GM23338 (cell line): Measurements from ENCODE around the gene CD300C. TPM values are rescaled to one million over a fixed set of nuclear protein-coding genes. Genes with fewer than 3 reads are reported as not detected.
A peak's percentile ranks its signal among the peaks of the same experiment; 100 is the strongest.

ENCODE experiments used
- ATAC-seq: fragments of 200-7000 bp; cut with Tn5 transposase; 3 replicates; pipeline ENCODE4 v1.9.1; 2020
- DNase-seq: peaks from one replicate; pipeline ENCODE4 v3.0.0-alpha.2; 2015; ENCODE audit warnings: low spot score
- H2AFZ ChIP-seq: fragments of 200-600 bp; sonication (generic); 2 replicates; pipeline ENCODE4 v1.8.0; 2016; ENCODE audit warnings: antibody characterized with exemption, mild to moderate bottlenecking, moderate library complexity
- H3F3A ChIP-seq: fragments of 200-600 bp; sonication (generic); replicated peaks from 2 replicates; pipeline ENCODE4 v1.8.0; 2017; ENCODE audit warnings: antibody characterized with exemption, mixed run types, low read depth
- H3K27ac ChIP-seq: fragments of 200-600 bp; sonication (generic); 2 replicates; pipeline ENCODE4 v1.6.1; 2016; ENCODE audit warnings: low read depth
- H3K27me3 ChIP-seq: fragments of 200-600 bp; sonication (generic); 2 replicates; pipeline ENCODE4 v1.8.0; 2016; ENCODE audit warnings: mild to moderate bottlenecking, mixed run types, moderate library complexity; ENCODE audit not compliant: insufficient read depth
- H3K36me3 ChIP-seq: fragments of 200-600 bp; sonication (generic); 2 replicates; pipeline ENCODE4 v1.8.0; 2016; ENCODE audit warnings: mild to moderate bottlenecking; ENCODE audit not compliant: insufficient read depth
- H3K4me1 ChIP-seq: fragments of 200-600 bp; sonication (generic); 2 replicates; pipeline ENCODE4 v1.8.0; 2016; ENCODE audit warnings: mild to moderate bottlenecking, moderate library complexity; ENCODE audit not compliant: insufficient read depth
- H3K4me2 ChIP-seq: fragments of 200-600 bp; sonication (generic); 2 replicates; pipeline ENCODE4 v1.7.1; 2017; ENCODE audit warnings: mixed run types
- H3K4me3 ChIP-seq: fragments of 200-600 bp; sonication (generic); 2 replicates; pipeline ENCODE4 v1.6.1; 2016; ENCODE audit warnings: mixed run types
- H3K79me2 ChIP-seq: fragments of 200-600 bp; sonication (generic); replicated peaks from 2 replicates; pipeline ENCODE4 v1.8.0; 2017; ENCODE audit warnings: mild to moderate bottlenecking; ENCODE audit not compliant: insufficient read depth
- H3K9me2 ChIP-seq: fragments of 200-600 bp; sonication (generic); 2 replicates; pipeline ENCODE4 v1.8.0; 2017; ENCODE audit not compliant: insufficient read depth
- H4K20me1 ChIP-seq: fragments of 200-600 bp; sonication (generic); replicated peaks from 2 replicates; pipeline ENCODE4 v1.8.0; 2017; ENCODE audit warnings: mild to moderate bottlenecking; ENCODE audit not compliant: insufficient read depth
- H3K27ac Mint-ChIP-seq: 2 replicates; pipeline ENCODE4 v1.8.0; 2020; ENCODE audit warnings: inconsistent platforms, mild to moderate bottlenecking, moderate library complexity, mixed read lengths
- H3K27me3 Mint-ChIP-seq: 3 replicates; pipeline ENCODE4 v1.8.0; 2022; ENCODE audit warnings: low read depth, mild to moderate bottlenecking, moderate library complexity, mixed read lengths, inconsistent platforms; ENCODE audit not compliant: insufficient read depth, poor library complexity
- H3K36me3 Mint-ChIP-seq: 3 replicates; pipeline ENCODE4 v1.8.0; 2021; ENCODE audit warnings: low read depth, mild to moderate bottlenecking, inconsistent platforms, moderate library complexity, mixed read lengths
- H3K4me1 Mint-ChIP-seq: 3 replicates; pipeline ENCODE4 v1.8.0; 2020; ENCODE audit warnings: mild to moderate bottlenecking, inconsistent platforms, mixed read lengths
- H3K4me3 Mint-ChIP-seq: 3 replicates; pipeline ENCODE4 v1.8.0; 2021; ENCODE audit warnings: moderate library complexity, mild to moderate bottlenecking, inconsistent platforms, mixed read lengths
- H3K9me3 Mint-ChIP-seq: 3 replicates; pipeline ENCODE4 v1.8.0; 2020; ENCODE audit warnings: moderate library complexity, mild to moderate bottlenecking, inconsistent platforms, mixed read lengths
- CREB1 ChIP-seq: fragments of 250-450 bp; sonication (Bioruptor Pico); IDR thresholded peaks from 2 replicates; pipeline ENCODE4 v1.5.0; 2020; ENCODE audit warnings: low read depth, mild to moderate bottlenecking, moderate library complexity
- EZH2phosphoT487 ChIP-seq: fragments of 200-600 bp; sonication (generic); IDR thresholded peaks from one replicate; pipeline ENCODE4 v1.8.1; 2018; ENCODE audit warnings: antibody characterized with exemption; ENCODE audit not compliant: unreplicated experiment
- STAT1 ChIP-seq: IDR thresholded peaks from one replicate; pipeline ENCODE4 v1.6.1; 2016; ENCODE audit warnings: antibody characterized with exemption; ENCODE audit not compliant: unreplicated experiment
- polyA plus RNA-seq: library from polyadenylated mRNA; unstranded; fragments of >200 nt; fragmentation: Nextera tagmentation; extraction: Ambion mirVana; gene quantifications from 2 replicates; pipeline ENCODE4 v1.2.1, GENCODE V29; 2016
- total RNA-seq: library from RNA; depleted of rRNA; stranded (reverse); fragments of >200 nt; shearing (Covaris generic); gene quantifications from 2 replicates; pipeline ENCODE4 v1.2.3, GENCODE V29; 2014
- TF ChIP-seq, protein P1 (sequence below): IDR thresholded peaks from 2 replicates; pipeline ENCODE4 v1.6.1; 2016; ENCODE audit warnings: antibody characterized with exemption
- TF ChIP-seq, protein P2 (sequence below): fragments of 250-450 bp; sonication (Bioruptor Pico); IDR thresholded peaks from 2 replicates; pipeline ENCODE4 v1.5.0; 2020; ENCODE audit warnings: mild to moderate bottlenecking, moderate library complexity

CD300C gene
- total and polyA plus RNA-seq, 2 experiments from 2014 or later = not detected

DNA sequence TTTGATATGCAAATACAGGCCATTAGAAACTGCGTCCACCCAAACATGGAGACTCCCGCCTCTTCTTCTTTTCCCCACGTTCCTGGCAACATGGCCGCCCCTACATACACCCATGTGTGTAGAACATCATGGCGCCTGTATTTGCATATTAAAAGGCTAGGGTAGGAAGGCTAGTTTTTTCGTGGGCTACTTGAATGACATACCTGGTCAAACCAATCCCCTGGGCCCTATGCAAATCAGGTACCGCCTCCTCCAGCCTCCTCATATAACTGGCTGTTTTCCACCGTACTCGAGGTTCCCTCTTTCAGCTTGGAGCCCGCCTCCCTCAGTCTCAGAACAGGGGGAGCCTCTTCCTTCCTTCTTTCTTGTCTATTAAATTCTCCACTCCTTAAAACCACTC is 13.8 kb downstream of the CD300C start:
- Mint-ChIP-seq H3K9me3 (no peaks in the 10 kb centered on the region; the same call in 2 of the 3 replicates), H3K4me1 (peaks cover 4% of the 10 kb centered on the region), H3K36me3 (no peaks in the 10 kb centered on the region), H3K27ac (no peak overlapping the region), H3K27me3 (peaks cover 10% of the 10 kb centered on the region), H3K4me3 (no peak overlapping the region)
- DNase-seq (peak; percentile 86), ATAC-seq (peak; percentile 85)
- H3K27me3 ChIP-seq = no peaks in the 10 kb centered on the region
- no peaks in the 10 kb centered on the region for H3K36me3 ChIP-seq
- no peaks in the 10 kb centered on the region for H3K4me1 ChIP-seq
- no peaks in the 10 kb centered on the region for H3K79me2 ChIP-seq
- H3K4me3 ChIP-seq = no peak overlapping the region
- no peaks in the 10 kb centered on the region for H3F3A ChIP-seq
- no peak overlapping the region for H2AFZ ChIP-seq
- H4K20me1 ChIP-seq = no peaks in the 10 kb centered on the region
- TF ChIP-seq, protein P1, sequence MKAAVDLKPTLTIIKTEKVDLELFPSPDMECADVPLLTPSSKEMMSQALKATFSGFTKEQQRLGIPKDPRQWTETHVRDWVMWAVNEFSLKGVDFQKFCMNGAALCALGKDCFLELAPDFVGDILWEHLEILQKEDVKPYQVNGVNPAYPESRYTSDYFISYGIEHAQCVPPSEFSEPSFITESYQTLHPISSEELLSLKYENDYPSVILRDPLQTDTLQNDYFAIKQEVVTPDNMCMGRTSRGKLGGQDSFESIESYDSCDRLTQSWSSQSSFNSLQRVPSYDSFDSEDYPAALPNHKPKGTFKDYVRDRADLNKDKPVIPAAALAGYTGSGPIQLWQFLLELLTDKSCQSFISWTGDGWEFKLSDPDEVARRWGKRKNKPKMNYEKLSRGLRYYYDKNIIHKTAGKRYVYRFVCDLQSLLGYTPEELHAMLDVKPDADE = no peak
- TF ChIP-seq EZH2phosphoT487 = no peak
- TF ChIP-seq, protein P2, sequence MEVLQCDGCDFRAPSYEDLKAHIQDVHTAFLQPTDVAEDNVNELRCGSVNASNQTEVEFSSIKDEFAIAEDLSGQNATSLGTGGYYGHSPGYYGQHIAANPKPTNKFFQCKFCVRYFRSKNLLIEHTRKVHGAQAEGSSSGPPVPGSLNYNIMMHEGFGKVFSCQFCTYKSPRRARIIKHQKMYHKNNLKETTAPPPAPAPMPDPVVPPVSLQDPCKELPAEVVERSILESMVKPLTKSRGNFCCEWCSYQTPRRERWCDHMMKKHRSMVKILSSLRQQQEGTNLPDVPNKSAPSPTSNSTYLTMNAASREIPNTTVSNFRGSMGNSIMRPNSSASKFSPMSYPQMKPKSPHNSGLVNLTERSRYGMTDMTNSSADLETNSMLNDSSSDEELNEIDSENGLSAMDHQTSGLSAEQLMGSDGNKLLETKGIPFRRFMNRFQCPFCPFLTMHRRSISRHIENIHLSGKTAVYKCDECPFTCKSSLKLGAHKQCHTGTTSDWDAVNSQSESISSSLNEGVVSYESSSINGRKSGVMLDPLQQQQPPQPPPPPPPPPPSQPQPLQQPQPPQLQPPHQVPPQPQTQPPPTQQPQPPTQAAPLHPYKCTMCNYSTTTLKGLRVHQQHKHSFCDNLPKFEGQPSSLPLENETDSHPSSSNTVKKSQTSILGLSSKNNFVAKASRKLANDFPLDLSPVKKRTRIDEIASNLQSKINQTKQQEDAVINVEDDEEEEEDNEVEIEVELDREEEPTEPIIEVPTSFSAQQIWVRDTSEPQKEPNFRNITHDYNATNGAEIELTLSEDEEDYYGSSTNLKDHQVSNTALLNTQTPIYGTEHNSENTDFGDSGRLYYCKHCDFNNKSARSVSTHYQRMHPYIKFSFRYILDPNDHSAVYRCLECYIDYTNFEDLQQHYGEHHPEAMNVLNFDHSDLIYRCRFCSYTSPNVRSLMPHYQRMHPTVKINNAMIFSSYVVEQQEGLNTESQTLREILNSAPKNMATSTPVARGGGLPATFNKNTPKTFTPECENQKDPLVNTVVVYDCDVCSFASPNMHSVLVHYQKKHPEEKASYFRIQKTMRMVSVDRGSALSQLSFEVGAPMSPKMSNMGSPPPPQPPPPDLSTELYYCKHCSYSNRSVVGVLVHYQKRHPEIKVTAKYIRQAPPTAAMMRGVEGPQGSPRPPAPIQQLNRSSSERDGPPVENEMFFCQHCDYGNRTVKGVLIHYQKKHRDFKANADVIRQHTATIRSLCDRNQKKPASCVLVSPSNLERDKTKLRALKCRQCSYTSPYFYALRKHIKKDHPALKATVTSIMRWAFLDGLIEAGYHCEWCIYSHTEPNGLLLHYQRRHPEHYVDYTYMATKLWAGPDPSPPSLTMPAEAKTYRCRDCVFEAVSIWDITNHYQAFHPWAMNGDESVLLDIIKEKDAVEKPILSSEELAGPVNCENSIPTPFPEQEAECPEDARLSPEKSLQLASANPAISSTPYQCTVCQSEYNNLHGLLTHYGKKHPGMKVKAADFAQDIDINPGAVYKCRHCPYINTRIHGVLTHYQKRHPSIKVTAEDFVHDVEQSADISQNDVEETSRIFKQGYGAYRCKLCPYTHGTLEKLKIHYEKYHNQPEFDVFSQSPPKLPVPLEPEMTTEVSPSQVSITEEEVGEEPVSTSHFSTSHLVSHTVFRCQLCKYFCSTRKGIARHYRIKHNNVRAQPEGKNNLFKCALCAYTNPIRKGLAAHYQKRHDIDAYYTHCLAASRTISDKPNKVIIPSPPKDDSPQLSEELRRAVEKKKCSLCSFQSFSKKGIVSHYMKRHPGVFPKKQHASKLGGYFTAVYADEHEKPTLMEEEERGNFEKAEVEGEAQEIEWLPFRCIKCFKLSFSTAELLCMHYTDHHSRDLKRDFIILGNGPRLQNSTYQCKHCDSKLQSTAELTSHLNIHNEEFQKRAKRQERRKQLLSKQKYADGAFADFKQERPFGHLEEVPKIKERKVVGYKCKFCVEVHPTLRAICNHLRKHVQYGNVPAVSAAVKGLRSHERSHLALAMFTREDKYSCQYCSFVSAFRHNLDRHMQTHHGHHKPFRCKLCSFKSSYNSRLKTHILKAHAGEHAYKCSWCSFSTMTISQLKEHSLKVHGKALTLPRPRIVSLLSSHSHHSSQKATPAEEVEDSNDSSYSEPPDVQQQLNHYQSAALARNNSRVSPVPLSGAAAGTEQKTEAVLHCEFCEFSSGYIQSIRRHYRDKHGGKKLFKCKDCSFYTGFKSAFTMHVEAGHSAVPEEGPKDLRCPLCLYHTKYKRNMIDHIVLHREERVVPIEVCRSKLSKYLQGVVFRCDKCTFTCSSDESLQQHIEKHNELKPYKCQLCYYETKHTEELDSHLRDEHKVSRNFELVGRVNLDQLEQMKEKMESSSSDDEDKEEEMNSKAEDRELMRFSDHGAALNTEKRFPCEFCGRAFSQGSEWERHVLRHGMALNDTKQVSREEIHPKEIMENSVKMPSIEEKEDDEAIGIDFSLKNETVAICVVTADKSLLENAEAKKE (CRISPR knock-in tag) = no peak
- no peak for TF ChIP-seq STAT1
- TF ChIP-seq CREB1 = no peak
- no peaks in the 10 kb centered on the region for H3K9me2 ChIP-seq
- H3K4me2 ChIP-seq = no peak overlapping the region
- no peak overlapping the region for H3K27ac ChIP-seq
